Measurements from ENCODE around the gene TEX38.

- TF ChIP-seq EZH2 (IDR thresholded peaks at IDR 0.05; ENCODE audit: low read depth, unreplicated experiment) (no peak), POLR2AphosphoS5 (IDR thresholded peaks at IDR 0.05; ENCODE audit: low read depth) (no peak), REST (IDR thresholded peaks at IDR 0.05; ENCODE audit: unreplicated experiment) (no peak), CTCF (conservative IDR thresholded peaks at IDR 0.05; ENCODE audit: low read depth in 2 of 2) (no peak), CREB1 (CRISPR knock-in tag; IDR thresholded peaks at IDR 0.05; ENCODE audit: low read depth) (no peak), EZH2phosphoT487 (IDR thresholded peaks at IDR 0.05; ENCODE audit: unreplicated experiment) (no peak), NANOG (IDR thresholded peaks at IDR 0.05; ENCODE audit: borderline replicate concordance) (no peak), JUNB (IDR thresholded peaks at IDR 0.05; ENCODE audit: unreplicated experiment) (no peak), ETS1 (IDR thresholded peaks at IDR 0.05) (no peak), STAT1 (IDR thresholded peaks at IDR 0.05; ENCODE audit: unreplicated experiment) (no peak), ZNF114 (CRISPR knock-in tag; IDR thresholded peaks at IDR 0.05) (no peak), ZNF331 (CRISPR knock-in tag; IDR thresholded peaks at IDR 0.05; ENCODE audit: low read depth) (no peak), ZNF462 (CRISPR knock-in tag; IDR thresholded peaks at IDR 0.05) (no peak)
Observed at GRCh38 chr1:46657775-46658174, 13.9 kb upstream of the TEX38 start.
